ENCODE data around the gene AGTPBP1.
A peak's percentile ranks its signal among the peaks of the same experiment; 100 is the strongest.
"Not testable (repeated sequence)": the region's sequence is repeated elsewhere in the genome, so short reads cannot be mapped to it uniquely, and the experiment has no call there.

The AGTPBP1 gene, protein sequence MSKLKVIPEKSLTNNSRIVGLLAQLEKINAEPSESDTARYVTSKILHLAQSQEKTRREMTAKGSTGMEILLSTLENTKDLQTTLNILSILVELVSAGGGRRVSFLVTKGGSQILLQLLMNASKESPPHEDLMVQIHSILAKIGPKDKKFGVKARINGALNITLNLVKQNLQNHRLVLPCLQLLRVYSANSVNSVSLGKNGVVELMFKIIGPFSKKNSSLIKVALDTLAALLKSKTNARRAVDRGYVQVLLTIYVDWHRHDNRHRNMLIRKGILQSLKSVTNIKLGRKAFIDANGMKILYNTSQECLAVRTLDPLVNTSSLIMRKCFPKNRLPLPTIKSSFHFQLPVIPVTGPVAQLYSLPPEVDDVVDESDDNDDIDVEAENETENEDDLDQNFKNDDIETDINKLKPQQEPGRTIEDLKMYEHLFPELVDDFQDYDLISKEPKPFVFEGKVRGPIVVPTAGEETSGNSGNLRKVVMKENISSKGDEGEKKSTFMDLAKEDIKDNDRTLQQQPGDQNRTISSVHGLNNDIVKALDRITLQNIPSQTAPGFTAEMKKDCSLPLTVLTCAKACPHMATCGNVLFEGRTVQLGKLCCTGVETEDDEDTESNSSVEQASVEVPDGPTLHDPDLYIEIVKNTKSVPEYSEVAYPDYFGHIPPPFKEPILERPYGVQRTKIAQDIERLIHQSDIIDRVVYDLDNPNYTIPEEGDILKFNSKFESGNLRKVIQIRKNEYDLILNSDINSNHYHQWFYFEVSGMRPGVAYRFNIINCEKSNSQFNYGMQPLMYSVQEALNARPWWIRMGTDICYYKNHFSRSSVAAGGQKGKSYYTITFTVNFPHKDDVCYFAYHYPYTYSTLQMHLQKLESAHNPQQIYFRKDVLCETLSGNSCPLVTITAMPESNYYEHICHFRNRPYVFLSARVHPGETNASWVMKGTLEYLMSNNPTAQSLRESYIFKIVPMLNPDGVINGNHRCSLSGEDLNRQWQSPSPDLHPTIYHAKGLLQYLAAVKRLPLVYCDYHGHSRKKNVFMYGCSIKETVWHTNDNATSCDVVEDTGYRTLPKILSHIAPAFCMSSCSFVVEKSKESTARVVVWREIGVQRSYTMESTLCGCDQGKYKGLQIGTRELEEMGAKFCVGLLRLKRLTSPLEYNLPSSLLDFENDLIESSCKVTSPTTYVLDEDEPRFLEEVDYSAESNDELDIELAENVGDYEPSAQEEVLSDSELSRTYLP

DNA sequence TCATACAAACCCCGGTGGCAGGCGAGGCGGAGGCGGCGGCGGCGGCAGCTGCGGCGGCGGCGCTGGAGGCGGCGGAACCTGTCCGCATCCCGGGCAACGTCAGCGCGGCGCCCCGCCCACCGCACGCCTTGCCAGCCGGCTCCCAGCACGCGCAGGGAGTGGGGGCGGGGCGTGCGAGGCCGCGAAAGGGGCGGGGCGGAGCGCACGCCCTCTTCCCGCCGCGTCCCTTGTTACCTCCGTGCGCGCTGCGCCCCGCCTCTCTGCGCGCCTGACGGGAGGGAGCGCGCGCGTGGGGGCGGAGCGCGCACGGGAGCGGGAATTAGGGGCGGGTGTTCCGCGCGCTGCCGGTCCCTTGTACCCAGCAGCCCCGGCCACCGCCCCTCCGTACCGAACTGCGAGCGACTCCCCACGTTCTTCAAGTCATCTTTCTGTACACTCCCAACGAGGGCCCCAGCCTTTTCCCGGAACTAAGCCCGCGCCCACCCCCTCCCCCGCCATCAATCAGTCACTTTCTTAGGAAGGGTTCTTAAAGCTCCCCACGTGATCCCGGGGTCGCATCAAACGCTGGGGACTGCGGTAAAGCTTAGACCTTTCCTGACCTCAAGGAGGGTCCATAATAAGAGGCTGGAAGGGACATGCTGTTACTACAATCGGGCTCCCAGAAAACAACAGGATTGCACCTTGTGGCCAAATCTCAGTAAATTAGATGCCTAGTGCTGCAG is at the start of gene AGTPBP1:
TSS of gene AGTPBP1 (minus strand) at position 80 of the 722 bp plus-strand sequence. CDS start 29,421 bp downstream, outside the sequence.
- DNase-seq (ENCODE audit: low spot score), result peak; percentile 95

DNA sequence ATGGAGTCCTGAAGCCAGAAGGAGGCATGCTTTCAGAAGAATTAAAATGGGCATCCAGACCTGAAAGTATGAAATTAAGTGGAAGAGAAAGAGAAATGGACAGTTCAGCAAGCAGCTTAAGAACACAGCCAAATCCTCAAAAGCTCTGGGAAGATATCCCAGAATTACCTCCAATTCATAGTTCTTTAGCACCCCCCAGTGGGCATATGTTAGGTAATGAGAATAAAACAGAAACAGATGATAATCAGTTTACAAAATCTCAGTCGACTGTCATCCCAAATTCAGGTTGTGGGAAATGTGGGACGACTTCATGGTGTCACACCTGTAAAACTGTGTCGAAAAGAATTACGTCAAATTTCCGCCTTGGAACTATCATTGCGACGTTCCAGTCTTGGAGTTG is 44.4 kb upstream of the AGTPBP1 start:
- DNase-seq (ENCODE audit: low spot score), result not testable (repeated sequence)

DNA sequence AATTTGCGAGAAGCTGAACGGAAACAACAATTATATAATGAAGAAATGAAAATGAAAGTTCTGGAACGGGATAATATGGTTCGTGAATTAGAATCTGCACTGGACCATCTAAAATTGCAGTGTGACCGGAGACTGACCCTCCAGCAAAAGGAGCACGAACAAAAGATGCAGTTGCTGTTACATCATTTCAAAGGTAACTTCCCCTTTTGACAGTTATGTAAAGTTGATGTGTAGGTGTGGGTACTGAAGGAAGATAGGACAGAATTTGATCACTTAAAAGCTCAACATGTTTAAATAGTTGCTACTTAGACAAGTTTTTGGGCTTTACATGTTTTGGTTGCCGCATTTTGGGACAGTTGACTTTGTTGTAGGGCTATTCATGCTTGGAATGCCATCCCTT is 32.1 kb upstream of the AGTPBP1 start:
- not testable (repeated sequence) for DNase-seq (ENCODE audit: low spot score)

DNA sequence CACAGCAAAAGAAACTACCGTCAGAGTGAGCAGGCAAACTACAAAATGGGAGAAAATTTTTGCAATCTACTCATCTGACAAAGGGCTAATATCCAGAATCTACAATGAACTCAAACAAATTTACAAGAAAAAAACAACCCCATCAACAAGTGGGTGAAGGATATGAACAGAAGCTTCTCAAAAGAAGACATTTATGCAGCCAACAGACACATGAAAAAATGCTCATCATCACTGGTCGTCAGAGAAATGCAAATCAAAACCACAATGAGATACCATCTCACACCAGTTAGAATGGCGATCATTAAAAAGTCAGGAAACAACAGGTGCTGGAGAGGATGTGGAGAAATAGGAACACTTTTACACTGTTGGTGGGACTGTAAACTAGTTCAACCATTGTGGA is 20.0 kb upstream of the AGTPBP1 start:
- DNase-seq (ENCODE audit: low spot score), result not testable (repeated sequence)

DNA sequence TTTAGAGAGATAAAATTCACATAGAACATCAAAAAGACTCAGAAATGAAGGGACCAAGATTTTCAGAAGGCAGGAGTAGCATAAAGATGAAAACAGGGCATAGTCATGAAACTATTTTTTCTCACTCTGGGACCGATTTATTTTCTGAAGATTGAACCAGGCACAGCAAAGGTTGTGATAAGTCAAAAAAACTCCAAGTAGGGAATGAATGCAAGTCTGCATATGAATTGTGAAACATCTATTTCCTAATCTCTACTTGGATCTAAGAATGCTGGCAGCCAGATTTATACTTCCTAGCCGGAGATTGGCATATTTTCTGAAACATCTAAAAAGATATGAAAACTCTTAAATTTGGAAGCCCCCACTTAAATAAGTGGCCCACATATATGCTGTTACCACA is 16.0 kb upstream of the AGTPBP1 start:
- DNase-seq (ENCODE audit: low spot score), result not testable (repeated sequence)

DNA sequence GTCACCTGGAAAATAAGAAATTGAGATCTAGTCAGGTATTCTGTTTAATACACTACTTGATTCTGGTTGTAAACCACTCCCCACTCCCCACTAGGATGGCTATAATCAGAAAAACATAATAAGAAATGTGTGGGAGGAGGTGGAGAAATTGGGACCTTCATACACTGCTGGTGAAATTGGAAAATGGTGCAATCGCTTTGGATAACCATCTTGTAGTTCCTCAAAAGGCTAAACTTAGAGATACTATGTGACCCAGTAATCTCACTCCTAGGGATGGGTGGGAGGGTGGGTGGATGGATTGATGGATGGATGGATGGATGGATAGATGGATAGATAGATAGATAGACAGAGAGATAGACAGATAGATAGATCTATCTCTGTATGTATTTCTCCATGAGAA is 14.5 kb upstream of the AGTPBP1 start:
- not testable (repeated sequence) for DNase-seq (ENCODE audit: low spot score)

DNA sequence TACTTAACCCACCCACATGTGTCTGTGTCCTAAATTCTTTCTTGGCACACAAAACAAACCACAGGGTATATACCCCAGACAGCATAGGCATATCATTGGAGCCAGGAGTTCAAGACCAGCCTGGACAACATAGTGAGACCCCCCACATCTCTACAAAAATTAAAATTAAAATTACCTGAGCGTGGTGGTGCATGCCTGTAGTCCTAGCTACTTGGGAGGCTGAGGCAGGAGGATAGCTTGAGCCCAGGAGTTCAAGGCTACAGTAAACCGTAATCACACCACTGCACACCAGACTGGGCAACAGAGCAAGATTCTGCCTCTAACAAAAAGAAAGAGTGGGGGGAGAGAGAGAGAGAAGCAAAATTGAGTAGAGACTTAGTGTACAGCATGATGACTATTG is 4.6 kb upstream of the AGTPBP1 start:
- DNase-seq (ENCODE audit: low spot score), result no peak

DNA sequence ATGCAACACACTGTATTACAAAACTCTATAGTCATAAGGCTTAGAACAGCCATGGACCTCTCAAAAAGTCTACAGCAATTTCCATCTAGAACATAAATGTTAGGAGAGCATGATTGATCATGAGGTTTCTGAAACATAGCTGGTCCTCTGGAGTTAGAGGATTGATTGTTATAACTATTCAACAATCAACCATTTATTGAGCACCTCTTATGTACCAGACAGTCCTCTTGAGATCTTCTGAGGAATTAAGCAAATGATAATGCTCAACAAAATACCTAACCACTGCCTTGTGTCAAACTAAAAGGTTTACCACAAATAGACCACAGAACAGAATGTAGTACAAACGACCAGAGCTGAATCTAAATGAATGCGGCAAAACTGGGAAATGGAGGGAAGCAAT is 3.4 kb upstream of the AGTPBP1 start:
- DNase-seq (ENCODE audit: low spot score), result no peak

DNA sequence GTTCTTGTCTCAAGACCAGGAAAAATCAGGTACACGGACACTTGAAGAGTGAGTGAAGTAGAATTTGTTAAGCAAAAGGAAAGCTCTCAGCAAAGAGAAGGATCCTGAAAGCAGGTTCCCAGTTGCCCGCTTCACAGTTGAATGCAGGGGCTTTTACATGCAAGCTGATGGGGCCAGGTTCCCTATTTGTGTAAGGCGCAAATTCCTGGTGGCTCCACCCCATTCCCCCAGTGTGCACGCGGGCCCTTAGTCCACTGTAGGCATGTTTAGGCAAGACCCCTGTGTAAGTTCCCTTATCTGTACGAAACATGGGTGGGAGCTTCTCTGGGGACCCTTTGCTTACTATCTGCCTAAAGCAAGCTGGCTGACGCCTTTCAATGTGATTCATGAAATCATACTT is 2.7 kb upstream of the AGTPBP1 start:
- no peak for DNase-seq (ENCODE audit: low spot score)

DNA sequence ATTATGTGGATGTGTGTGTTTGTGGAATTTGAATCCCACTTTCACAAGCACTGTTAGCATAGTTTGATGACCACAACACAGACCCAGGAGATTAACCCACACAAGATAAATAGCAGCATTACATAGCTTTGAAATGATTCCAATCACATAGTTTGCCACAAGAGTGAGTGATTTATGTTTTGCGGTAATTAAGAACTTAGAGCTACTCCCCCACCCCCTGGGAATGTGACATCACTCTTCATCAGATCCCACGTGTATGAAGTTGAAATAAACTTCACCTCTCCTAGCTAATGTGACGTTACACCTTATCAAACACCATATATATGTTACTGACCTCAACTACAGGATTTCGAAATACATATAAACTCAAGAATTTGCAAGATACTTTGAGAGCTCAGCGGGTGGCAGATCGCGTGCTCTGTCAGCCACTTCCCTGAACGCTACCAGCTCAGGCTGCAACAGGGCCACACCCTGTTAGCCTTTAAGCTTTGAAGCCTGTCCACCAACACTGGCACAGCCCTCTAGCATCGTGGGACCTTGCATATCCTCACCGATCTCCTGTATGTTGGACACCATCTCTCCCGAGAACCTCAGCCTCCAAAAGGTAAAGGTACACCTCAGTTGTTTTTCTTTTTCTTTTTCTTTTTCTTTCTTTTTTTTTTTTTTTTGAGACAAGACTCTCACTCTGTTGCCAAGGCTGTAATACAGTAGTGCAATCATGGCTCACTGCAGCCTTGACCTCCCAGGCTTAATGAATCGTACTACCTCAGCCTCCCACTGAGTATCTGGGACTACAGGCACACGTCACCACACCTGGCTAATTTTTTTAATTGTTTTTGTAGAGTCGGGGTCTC is 1.7 kb upstream of the AGTPBP1 start:
- DNase-seq (ENCODE audit: low spot score), result peak; percentile 84

DNA sequence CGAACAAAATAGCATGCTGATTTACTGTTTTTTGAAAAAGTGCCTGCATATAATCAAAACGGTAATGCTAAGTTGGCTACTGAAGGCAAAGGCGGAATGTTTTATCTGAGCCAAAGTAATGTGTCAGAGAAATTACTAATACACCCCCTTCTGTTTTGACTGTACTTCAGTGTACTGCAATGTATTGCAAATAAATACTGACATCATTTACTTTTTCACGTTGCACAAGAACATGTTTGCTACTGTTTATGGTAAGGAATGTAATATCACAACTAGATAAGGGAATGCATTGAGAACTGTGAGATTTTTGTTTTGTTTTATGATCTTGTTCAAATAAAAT is 813 bp upstream of the AGTPBP1 start:
- DNase-seq (ENCODE audit: low spot score), result peak; percentile 14

DNA sequence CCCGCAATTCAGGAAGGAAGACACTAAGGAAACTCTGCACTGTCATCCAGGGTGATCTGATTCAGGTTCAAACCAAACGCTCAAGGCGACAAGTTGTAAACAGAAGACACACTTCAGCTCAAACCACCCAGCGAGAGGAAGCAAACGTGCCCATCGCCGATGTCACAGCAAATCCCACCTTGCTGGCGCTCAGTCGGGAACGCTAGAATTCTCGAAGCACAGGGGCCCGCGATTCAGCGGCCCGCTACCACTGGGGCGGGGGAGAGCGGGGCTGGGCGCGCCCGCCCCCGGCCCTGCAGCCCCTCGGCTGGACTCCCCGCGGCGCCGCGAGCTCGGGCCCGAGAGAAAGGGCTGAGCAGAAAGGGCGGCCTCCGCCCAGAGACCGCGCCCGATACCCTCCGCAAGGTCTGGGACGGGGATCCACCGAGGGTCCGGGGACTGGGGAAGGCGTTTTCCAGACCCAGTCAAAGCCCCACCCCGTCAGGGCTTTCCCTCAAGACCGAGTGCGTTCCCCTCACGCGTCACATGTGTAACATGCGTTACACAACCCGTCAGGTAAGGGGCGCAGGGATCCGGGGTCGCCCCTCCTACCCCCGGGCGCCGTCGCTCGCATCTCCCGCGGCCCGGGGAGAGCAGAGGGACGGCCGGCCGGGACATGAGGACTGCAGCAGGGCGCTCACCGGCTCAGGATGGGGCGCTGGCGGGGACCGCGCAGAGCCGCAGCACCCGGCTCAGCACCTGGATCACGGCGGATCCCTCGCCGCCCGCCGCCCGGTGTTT is 469 bp downstream of the AGTPBP1 start:
- peak; percentile 22 for DNase-seq (ENCODE audit: low spot score)

DNA sequence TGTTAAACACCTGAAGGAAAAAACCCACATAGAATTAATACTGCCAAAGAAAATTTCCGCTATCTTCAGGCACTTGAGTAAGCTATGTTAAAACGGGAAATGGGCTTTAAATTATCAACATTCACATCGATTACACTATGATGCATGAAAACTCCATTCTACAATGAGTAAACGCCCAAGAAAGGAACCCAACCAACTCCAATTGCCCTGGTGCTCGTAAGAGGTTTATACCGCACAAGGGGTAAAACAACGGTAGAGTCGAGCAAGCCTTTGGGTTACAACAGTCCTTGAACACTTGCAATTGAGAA is 1.0 kb downstream of the AGTPBP1 start:
- no peak for DNase-seq (ENCODE audit: low spot score)

DNA sequence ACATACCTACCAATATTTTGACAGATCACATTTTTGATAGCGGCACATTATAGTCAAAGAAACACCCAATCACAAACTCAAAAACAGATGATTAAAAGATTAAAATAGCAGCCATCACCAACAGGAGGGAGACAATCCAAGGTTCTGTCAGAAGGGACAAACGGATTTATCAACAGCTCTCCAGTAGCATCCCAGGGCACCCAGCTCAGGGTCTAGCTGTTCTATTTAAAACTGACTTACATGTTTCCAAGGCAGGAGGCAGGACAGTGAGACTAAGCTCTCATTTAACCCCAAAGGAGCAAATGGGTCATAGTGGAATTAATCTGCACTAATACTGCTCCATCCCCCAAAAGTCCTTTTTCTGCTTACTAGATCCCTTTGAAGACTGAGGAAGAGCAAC is 3.2 kb downstream of the AGTPBP1 start:
- no peak for DNase-seq (ENCODE audit: low spot score)

DNA sequence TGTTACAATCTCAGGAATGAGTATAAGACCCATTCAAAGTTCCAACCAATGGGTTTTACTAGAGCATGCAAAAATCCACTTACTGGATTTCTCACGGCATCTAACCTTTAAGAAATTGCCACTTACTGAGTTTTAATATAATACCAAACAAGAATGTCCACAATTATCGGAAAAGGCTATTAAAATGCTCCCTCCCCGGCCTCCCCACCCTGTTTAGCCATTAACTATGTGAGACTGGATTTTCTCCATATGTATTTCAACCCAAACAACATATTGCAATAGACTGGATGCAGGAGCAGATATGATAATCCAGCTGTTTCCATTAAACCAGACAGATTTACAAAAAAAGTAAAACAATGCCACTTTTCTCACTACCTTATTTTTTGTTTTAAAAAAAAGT is 4.1 kb downstream of the AGTPBP1 start:
- DNase-seq (ENCODE audit: low spot score), result no peak

DNA sequence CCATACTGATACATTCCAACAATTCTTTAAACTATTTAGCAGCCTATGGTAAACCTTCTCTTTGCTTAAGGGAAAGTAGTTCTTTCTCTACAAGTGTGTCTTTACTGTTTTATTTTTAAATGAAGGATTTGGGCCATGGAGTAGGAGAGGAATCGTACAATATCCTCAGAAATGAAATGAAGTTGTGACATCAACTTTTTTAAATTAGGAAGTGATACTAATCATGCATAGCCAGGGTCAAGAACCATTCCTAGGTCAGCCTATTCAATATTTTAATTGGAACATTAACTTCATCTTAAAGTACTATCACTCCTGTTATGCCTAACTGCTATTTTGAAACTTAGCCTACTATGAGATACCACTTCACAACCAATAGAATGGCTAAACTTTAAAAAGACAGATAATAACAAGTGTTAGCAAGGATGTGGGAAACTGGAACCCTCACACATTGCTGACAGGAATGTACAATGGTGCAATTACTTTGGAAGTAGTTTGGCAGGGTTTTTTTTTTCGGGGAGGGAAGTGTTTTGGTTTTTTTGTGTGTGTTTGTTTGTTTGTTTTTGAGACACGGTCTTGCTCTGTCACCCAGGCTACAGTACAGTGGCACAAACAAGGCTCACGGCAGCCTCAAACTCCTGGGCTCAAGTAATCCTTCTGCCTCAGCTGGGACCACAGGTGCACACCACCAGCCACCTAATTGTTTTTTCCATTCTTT is 10.7 kb downstream of the AGTPBP1 start:
- DNase-seq (ENCODE audit: low spot score), result no peak

DNA sequence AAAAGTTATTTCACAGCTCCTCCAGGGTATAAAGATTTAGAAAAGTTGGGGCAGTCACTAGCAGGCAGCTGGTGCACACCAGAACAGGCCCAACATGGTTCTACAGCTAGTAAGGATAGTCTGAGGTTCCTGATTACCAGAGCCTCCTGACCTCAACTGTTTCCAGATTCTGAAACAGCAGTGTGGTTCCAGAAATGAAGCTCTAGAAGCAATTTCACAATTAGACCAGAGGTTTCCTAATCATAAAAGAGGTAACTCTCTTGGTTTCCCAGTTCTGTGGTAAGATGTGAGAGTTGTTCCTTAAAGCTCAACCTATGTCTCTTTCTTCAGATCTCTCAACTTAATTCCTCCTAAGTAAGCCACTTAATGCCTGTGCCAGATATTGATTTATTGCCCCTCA is 11.9 kb downstream of the AGTPBP1 start:
- no peak for DNase-seq (ENCODE audit: low spot score)

DNA sequence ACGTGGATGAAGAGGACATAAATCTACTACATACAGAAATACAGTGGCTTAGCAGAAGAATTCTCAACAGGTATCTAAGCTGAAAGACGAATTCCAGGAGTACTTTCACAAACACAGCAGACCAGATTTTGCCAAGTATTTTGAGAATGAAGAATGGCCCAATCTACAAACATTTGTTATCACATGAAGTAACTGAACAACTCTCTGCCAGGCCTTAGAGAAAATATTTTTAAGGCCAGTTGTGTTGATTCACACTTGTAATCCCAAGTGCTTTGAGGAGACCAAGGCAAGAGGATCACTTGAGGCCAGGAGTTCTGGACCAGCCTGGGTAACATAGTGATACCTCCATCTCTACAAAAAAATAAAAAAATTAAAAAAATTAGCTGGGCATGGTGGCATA is 14.3 kb downstream of the AGTPBP1 start:
- DNase-seq (ENCODE audit: low spot score), result no peak

DNA sequence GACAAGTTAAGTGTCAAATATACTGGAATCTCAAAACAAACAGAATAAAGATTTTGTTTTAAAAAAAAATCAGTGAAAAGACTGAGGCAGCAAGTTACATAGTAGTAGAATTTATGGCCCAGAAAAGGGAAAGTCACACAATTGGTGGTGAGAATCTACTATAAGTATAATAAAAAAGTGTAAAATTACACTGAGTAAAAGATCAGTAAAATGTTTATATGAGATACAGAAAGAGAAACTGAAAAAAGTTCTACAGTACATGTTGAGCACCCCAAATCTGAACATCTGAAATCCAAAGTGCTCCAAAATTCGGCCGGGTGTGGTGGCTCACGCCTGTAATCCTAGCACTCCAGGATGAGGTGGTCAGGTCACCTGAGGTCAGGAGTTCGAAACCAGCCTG is 15.0 kb downstream of the AGTPBP1 start:
- DNase-seq (ENCODE audit: low spot score), result no peak

DNA sequence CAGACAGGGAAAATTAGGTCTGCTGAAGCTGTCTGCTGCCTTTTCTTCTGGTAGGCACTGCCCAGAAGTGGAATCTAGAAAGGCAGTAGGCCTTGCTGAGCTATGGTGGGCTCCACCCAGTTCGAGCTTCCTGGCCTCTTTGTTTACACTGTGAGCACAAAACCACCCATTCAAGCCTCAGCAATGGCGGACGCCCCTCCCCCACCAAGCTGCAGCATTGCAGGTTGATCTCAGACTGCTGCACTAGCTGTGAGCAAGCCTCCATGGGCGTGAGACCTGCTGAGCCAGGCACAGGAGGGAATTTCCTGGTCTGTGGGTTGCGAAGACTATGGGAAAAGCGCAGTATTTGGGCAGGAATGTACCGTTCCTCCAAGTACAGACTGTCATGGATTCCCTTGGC is 18.5 kb downstream of the AGTPBP1 start:
- DNase-seq (ENCODE audit: low spot score), result no peak

All from LoVo (cell line).